HK-2 (cell line): ENCODE measurements around the gene SMARCB1.

Experiments
- DNase-seq: peaks from one replicate; pipeline ENCODE4 v3.0.0-alpha.2; 2018; ENCODE audit not compliant: unreplicated experiment

The SMARCB1 gene

DNA sequence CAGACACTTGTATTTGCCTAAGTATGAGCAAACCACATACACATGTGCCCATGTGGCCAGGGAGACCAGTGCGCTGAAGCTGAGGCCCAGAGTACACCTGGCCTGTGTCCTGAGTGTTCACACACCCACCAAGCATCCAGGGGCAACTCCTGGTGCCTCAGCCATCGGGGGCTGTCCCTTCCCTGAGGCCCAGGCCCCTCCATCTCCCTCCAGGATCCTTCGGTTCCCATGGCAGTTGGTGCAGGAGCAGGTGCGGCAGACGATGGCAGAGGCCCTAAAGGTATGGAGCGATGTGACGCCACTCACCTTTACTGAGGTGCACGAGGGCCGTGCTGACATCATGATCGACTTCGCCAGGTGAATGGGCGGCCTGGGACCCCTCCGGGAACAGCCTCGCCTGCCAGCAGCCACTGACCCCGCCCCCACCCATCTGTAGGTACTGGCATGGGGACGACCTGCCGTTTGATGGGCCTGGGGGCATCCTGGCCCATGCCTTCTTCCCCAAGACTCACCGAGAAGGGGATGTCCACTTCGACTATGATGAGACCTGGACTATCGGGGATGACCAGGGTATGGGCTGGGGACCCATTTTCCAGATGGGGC lies 6.5 kb upstream of the SMARCB1 start:
- DNase-seq = no peak

- no peak for DNase-seq
Observed at GRCh38 chr22:23781065-23781464, 5.7 kb upstream of the SMARCB1 start.

GRCh38 chr22:23781511-23782183 lies 5.1 kb upstream of the SMARCB1 start:
- DNase-seq = peak; percentile 54

DNA sequence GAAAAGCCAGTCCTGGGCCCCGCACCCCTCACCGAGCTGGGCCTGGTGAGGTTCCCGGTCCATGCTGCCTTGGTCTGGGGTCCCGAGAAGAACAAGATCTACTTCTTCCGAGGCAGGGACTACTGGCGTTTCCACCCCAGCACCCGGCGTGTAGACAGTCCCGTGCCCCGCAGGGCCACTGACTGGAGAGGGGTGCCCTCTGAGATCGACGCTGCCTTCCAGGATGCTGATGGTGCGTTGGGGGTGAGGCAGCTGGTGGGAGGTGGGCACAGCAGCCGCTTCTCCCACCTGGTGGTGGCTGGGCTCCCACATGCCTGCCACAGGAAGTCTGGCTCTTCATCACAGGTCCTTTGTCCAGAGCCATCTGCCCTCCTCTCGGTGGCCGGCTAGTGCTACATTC lies 4.5 kb upstream of the SMARCB1 start:
- DNase-seq = no peak

GRCh38 chr22:23782703-23783102 lies 4.1 kb upstream of the SMARCB1 start:
- DNase-seq = no peak

DNA sequence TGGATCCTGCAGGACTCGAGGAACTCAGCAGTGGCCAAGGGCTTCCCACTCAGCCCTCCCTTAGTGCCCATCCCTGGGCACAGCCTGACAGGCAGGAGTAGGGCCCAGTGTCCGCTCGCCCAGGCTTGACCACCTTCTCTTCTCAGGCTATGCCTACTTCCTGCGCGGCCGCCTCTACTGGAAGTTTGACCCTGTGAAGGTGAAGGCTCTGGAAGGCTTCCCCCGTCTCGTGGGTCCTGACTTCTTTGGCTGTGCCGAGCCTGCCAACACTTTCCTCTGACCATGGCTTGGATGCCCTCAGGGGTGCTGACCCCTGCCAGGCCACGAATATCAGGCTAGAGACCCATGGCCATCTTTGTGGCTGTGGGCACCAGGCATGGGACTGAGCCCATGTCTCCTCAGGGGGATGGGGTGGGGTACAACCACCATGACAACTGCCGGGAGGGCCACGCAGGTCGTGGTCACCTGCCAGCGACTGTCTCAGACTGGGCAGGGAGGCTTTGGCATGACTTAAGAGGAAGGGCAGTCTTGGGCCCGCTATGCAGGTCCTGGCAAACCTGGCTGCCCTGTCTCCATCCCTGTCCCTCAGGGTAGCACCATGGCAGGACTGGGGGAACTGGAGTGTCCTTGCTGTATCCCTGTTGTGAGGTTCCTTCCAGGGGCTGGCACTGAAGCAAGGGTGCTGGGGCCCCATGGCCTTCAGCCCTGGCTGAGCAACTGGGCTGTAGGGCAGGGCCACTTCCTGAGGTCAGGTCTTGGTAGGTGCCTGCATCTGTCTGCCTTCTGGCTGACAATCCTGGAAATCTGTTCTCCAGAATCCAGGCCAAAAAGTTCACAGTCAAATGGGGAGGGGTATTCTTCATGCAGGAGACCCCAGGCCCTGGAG lies 3.3 kb upstream of the SMARCB1 start:
- DNase-seq = no peak

- DNase-seq = peak; percentile 53
Observed at GRCh38 chr22:23784215-23784732, 2.5 kb upstream of the SMARCB1 start.

- no peak for DNase-seq
Observed at GRCh38 chr22:23786261-23786710, 480 bp upstream of the SMARCB1 start.

- DNase-seq = no peak
Observed at GRCh38 chr22:23787600-23787896, 782 bp downstream of the SMARCB1 start.

GRCh38 chr22:23787910-23788309 lies 1.1 kb downstream of the SMARCB1 start:
- DNase-seq = no peak

- no peak for DNase-seq
Observed at GRCh38 chr22:23789121-23789520, 2.4 kb downstream of the SMARCB1 start.

DNA sequence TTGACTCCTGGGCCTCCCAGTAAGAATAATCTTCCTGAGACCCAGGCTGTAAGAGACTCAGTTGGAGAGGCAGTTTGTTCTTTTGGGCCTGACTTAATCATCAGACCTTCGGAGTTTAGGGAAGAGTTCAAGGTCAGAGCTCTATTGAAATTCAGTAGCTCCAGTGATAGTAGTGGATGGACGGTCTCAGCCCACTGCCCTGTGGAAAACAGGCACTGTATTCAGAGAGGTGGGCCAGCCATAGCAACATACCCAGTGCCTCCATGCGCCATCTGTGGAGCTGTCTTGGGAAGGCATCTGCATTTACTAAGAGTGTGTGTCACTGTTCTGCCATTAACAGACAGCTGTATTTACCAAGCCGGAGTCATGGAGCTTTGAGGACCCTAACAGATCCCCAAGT lies 2.9 kb downstream of the SMARCB1 start:
- no peak for DNase-seq

DNA sequence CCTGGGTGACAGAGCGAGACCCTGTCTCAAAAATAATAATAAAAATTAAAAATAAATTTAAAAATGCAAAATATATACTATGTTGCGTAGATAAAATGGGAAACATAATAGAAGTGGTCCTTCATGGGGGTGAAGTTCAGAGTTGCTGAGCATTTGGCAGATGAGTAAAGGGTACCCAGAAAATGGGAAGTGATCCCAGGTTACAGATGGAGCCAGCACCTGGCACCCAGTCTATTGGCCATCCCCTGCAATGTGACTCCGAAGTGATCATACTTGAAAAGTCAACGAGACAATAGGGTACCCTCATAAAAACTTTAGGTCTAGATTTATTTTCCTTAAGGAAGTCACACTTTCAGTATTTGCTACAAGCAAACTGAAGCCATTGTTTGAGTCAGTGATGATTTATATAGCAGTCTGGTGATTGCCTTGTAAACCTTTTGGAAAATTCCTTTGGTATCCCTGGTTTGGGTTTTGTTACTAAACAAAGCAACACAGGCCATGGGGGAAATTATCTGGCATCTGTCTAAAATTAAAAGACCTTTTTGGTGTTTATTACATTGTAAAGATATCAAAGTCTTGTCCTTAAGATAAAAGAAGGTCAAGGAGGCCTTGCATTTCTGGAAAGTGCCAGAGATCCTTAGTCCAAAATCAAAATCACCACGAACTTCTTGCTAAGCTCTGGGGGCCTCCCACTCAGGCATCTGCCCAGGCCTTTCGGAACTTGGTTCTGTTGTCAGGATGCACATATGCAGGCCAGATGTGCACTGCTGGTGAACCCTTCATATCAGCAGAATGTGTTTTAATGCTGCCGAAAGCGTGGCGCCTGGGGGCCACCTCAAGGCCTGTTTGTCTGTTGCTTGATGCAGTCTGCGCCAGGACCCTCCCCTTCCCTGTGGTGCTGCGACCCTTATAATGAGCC lies 4.3 kb downstream of the SMARCB1 start:
- DNase-seq = no peak

- DNase-seq = no peak
Observed at GRCh38 chr22:23791738-23792645, 5.2 kb downstream of the SMARCB1 start.

DNA sequence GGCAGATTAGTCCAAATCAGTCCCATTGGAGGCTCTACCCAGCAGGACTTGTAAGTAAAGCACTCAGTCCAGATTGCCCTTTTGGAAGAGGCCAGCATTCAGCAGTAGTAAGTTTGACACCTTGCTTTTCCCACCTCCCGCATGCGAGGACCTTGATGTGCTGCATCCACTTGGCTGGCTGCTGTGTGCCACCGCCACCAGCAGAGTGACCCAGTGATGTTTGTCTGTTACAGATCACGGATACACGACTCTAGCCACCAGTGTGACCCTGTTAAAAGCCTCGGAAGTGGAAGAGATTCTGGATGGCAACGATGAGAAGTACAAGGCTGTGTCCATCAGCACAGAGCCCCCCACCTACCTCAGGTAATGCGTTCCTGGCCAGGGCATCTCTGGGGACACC lies 6.6 kb downstream of the SMARCB1 start:
- no peak for DNase-seq

- no peak for DNase-seq
Observed at GRCh38 chr22:23796461-23796860, 9.7 kb downstream of the SMARCB1 start.

DNA sequence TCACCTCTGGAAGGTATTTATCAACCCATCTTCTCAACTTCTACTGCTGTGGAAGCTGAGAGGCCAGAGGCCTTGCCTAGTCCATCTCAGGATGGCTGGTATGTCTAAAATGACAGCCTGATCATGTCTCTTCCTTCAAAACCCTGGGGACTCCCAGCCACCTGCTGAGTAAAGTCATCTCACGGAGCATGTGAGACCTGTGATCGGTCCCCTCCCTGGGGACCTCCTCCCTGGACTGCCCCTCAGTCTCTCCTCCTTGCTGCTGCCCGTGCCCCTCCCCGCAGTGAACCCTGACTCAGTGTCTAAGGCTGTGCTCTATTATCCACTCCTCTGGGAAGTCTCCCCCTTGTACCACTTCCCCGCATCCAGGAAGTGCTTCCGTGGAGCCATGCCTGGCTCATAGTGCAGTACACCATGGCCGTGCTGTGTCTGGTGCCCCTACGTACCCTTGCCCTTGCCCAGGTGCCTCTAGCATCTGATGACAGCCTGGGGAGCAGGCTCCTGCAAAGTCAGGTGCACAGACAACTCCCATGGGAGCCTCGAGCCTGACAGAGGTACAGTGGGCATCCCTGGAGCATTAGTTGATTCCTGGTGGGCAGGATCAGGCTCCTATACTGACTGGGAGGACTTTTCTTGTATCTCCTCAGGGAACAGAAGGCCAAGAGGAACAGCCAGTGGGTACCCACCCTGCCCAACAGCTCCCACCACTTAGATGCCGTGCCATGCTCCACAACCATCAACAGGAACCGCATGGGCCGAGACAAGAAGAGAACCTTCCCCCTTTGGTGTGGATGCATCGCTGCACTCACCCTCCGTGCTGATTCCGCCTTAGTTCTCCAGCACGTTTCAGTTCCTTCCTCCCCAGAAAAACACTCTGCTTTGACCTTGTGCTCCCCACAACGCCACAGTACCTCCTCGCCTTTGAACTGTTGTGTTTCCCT lies 13.8 kb downstream of the SMARCB1 start:
- no peak for DNase-seq

DNA sequence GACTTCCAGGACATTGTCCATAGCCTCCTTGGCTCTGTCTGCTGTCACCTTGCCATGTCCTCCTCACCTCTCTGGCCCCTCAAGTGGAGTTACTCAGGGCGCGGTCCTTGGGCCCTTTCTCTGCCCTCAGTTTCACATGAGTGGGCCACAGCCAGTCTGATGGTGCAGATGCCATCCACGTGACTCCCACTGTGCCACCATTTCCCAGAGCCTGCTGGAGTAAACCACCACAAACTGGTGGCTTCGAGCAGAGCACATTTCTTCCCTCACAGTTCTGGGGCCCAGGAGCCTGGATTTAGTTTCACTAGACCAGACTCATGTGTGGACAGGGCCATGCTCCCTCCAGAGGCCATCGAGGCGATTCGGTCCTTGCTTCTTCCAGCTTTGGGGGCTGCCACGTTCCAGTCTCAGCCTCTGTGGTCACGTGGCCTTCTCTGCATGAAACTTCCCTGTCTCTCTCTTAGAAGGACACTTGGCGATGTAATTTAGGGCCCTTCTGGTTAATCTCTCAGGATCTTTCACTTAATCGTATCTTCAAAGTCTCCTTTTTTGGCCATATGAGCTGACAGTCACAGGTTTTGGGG lies 14.6 kb downstream of the SMARCB1 start:
- DNase-seq = no peak

GRCh38 chr22:23801886-23802377 lies 15.2 kb downstream of the SMARCB1 start:
- DNase-seq = no peak
